HepG2 (cell line): ENCODE data around the gene CABLES2. TPM values are rescaled to one million over a fixed set of nuclear protein-coding genes. Genes with fewer than 3 reads are reported as not detected.

Experiments used
- ATAC-seq: fragments of 200-7000 bp; cut with Tn5 transposase; 3 replicates; pipeline ENCODE4 v1.9.1; 2020; ENCODE audit warnings: mild to moderate bottlenecking, moderate library complexity
- BruUV-seq: library from RNA; stranded (reverse); fragments of 400-500 nt; replicated peaks from 2 replicates; lab custom pipeline; 2021; lab: Mats Ljungman, UMichigan
- CTCF ChIA-PET: fragments of 300-600 bp; formaldehyde crosslinking; extraction: SDS; loops from one replicate; lab custom pipeline; 2021; ENCODE audit warnings: low total read pairs, inconsistent platforms, low intra/inter-chr PET ratio; lab: Yijun Ruan, JAX
- POLR2A ChIA-PET: fragments of 350-600 bp; sonication (Branson Sonifier 250); formaldehyde crosslinking; loops from one replicate; lab custom pipeline; 2020; ENCODE audit warnings: antibody characterized with exemption, inconsistent platforms; lab: Yijun Ruan, JAX
- DNase-seq: peaks from one replicate; pipeline ENCODE4 v3.0.0-alpha.2; 2015; ENCODE audit warnings: low spot score
- FAIRE-seq: peaks from 3 replicates; lab custom pipeline; 2011; peaks lifted over from hg19 to GRCh38; lab: Jason Lieb, UNC
- H2AFZ ChIP-seq: one replicate; pipeline ENCODE4 v1.6.1; 2011; ENCODE audit warnings: low read length, inconsistent platforms
- H3K27ac ChIP-seq: fragments of 300-600 bp; 3 replicates; pipeline ENCODE4 v1.8.0; 2011; ENCODE audit warnings: mixed run types, mild to moderate bottlenecking, mixed read lengths, low read length, inconsistent platforms; ENCODE audit not compliant: insufficient read depth; ENCODE audit errors: extremely low read length
- H3K27me3 ChIP-seq, 2 experiments: fragments of 200-600 bp in 1 of 2; 2 replicates in 1 of 2; 3 replicates in 1 of 2; pipeline versions ENCODE4 v1.6.0 to v1.8.0; 2011; ENCODE audit warnings: low read length in 2 of 2, mild to moderate bottlenecking in 2 of 2, moderate library complexity in 2 of 2, inconsistent platforms in 1 of 2; ENCODE audit not compliant: insufficient read depth in 2 of 2, control insufficient read depth in 1 of 2
- H3K36me3 ChIP-seq, 2 experiments: fragments of 200-600 bp in 1 of 2; replicated peaks in 1 of 2; 2 replicates in 1 of 2; 3 replicates in 1 of 2; pipeline versions ENCODE4 v1.5.1 to v1.8.0; 2011; ENCODE audit warnings: low read length in 2 of 2, inconsistent platforms in 1 of 2; ENCODE audit not compliant: insufficient read depth in 2 of 2, control insufficient read depth in 1 of 2
- H3K4me1 ChIP-seq: 2 replicates; pipeline ENCODE4 v1.5.1; 2012; ENCODE audit warnings: low read length, inconsistent platforms; ENCODE audit not compliant: insufficient read depth
- H3K4me2 ChIP-seq: 2 replicates; pipeline ENCODE4 v1.6.0; 2011; ENCODE audit warnings: low read depth, low read length, inconsistent platforms
- H3K4me3 ChIP-seq, 3 experiments: fragments of 200-600 bp in 1 of 3; sonication (generic), shearing (Covaris generic) in 1 of 3; replicated peaks in 1 of 3; 2 replicates each; pipeline ENCODE4 v1.5.1; 2011 to 2016; ENCODE audit warnings: low read length in 3 of 3, inconsistent platforms in 2 of 3, low read depth in 2 of 3, mild to moderate bottlenecking in 2 of 3, control low read depth in 1 of 3, mixed read lengths in 1 of 3; ENCODE audit not compliant: insufficient read depth in 1 of 3
- H3K79me2 ChIP-seq: one replicate; pipeline ENCODE4 v1.6.1; 2011; ENCODE audit warnings: low read length, inconsistent platforms; ENCODE audit not compliant: insufficient read depth
- H3K9ac ChIP-seq: 2 replicates; pipeline ENCODE4 v1.6.0; 2011; ENCODE audit warnings: mild to moderate bottlenecking, low read depth, low read length, inconsistent platforms; ENCODE audit not compliant: insufficient read depth
- H3K9me3 ChIP-seq: 2 replicates; pipeline ENCODE4 v1.5.1; 2012; ENCODE audit warnings: mild to moderate bottlenecking, low read length
- H4K20me1 ChIP-seq: 2 replicates; pipeline ENCODE4 v1.6.0; 2011; ENCODE audit warnings: inconsistent platforms, mild to moderate bottlenecking, low read length, moderate library complexity; ENCODE audit not compliant: insufficient read depth
- CEBPB ChIP-seq: IDR thresholded peaks from 2 replicates; pipeline ENCODE4 v1.6.1; 2011; ENCODE audit warnings: low read depth, low read length, improper control_type of control experiment, borderline replicate concordance
- DMAP1 ChIP-seq: IDR thresholded peaks from 2 replicates; pipeline ENCODE4 v1.6.1; 2016
- MAFK ChIP-seq, 2 experiments: IDR thresholded peaks in 1 of 2; conservative IDR thresholded peaks in 1 of 2; 2 replicates each; pipeline ENCODE4 v1.6.1; 2011; ENCODE audit warnings: improper control_type of control experiment in 2 of 2, low read length in 2 of 2
- MED8 ChIP-seq: sonication (generic); formaldehyde crosslinking; IDR thresholded peaks from 2 replicates; pipeline ENCODE4 v1.8.1; 2023; ENCODE audit warnings: mild to moderate bottlenecking, missing genetic modification reagents; ENCODE audit not compliant: insufficient replicate concordance
- ZNF333 ChIP-seq: sonication (generic); formaldehyde crosslinking; IDR thresholded peaks from 2 replicates; pipeline ENCODE4 v1.4.0; 2020; ENCODE audit warnings: mild to moderate bottlenecking, missing genetic modification reagents, borderline replicate concordance
- ZNF562 ChIP-seq: sonication (generic); formaldehyde crosslinking; IDR thresholded peaks from 2 replicates; pipeline ENCODE4 v1.8.0; 2022; ENCODE audit warnings: missing genetic modification reagents, borderline replicate concordance
- WGBS: methylation state at CpG from one replicate; pipeline ENCODE4 v1.1.6; 2017; ENCODE audit warnings: low lambda C conversion rate; 5-methylcytosine and 5-hydroxymethylcytosine counted together
- in situ Hi-C: cut with HindIII; loops from 2 replicates; pipeline ENCODE4 v1.10.0; 2017; ENCODE audit warnings: low pct_unique_long_range_greater_than_20kb; ENCODE audit not compliant: extremely low pct_ligation_motif_present
- intact Hi-C: fragments of 100-400 bp; cut with micrococcal nuclease; formaldehyde crosslinking; loops from one replicate; pipeline ENCODE4 v1.10.0; 2022; ENCODE audit not compliant: unreplicated experiment
- polyA plus RNA-seq, 8 experiments: library from polyadenylated mRNA; depleted of rRNA in 3 of 8; stranded (reverse) in 7 of 8; unstranded in 1 of 8; fragments of >200 nt; fragmentation: Illumina TruSeq in 4 of 8; extraction: Trizol in 4 of 8; gene quantifications; 2 replicates each; pipeline versions ENCODE4 v1.2.1 to v1.2.3, GENCODE V29; 2011 to 2016; ENCODE audit warnings: low read depth in 4 of 8, missing spikeins in 1 of 8, mixed read lengths in 1 of 8; ENCODE audit not compliant: insufficient read depth in 1 of 8
- total RNA-seq, 5 experiments: library from RNA; depleted of rRNA; stranded (reverse); fragments of >200 nt; fragmentation: Illumina TruSeq; extraction: Trizol; gene quantifications; 2 replicates each; pipeline ENCODE4 v1.2.3, GENCODE V29; 2016; ENCODE audit warnings: low read depth in 1 of 5
- TF ChIP-seq, protein P1 (sequence below): sonication (generic); formaldehyde crosslinking; IDR thresholded peaks from 2 replicates; pipeline ENCODE4 v1.8.1; 2022; ENCODE audit warnings: low read depth, mild to moderate bottlenecking, missing genetic modification reagents
- TF ChIP-seq, protein P2 (sequence below): sonication (generic); formaldehyde crosslinking; IDR thresholded peaks from 2 replicates; pipeline ENCODE4 v1.5.0; 2020; ENCODE audit warnings: mild to moderate bottlenecking, low read depth, missing genetic modification reagents, borderline replicate concordance

Gene CABLES2
- total and polyA plus RNA-seq, 2 of the 13 experiments (the other 11 are each of a cell fraction or from before 2014, with no cell fraction given): 5.2 to 9.7 TPM

DNA sequence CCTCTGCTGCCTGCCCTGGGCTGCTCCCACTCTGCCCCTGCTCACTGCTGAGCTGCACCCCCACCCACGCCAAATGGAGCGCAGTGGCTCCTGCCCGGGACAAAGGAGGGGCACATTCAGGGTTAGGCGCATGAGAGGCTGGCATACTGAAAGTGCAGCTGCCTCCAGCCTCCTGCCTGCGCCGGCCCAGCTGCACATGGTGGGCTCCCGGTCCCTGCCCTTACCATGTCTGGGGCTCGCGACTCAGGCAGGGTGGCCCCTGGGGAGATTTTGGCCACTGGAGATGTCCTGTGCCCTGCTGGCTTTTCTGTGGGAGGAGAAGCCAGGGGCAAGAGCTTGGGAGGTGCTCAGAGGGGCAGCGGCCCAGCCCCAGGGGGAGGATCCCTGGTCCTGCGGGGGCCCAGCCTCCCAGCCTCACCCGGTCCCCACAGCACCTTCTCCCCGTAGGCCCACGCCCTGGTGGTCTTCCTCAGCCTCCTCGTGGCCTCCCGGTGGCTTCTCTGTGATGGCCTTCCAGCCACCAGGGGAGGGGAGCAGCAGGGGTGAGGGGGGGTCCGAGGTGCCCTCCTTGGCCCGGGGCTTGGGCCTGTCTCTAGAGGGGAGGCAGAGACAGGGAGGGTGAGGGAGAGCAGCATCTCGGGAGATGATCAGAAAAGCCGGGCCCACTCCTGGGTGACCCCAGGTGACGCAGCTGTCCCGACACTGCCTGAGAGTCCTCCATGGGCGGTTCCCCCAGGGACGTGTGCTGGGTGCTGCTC, 8.4 kb upstream of the CABLES2 start:
- H2AFZ ChIP-seq: no peak overlapping the region
- FAIRE-seq (no peak), DNase-seq (no peak), ATAC-seq (no peak)
- no peak overlapping the region for H3K4me3 ChIP-seq
- H3K4me1 ChIP-seq: peaks cover 32% of the 10 kb centered on the region
- no TSS peak for BruUV-seq
- no peak overlapping the region for H3K9ac ChIP-seq
- intact Hi-C loops: no loop called here
- 53% methylated on average over 23 of the region's 24 CpGs for WGBS
- H3K79me2 ChIP-seq: no peaks in the 10 kb centered on the region
- H3K4me2 ChIP-seq: no peak overlapping the region
- H3K27me3 ChIP-seq: peaks cover 19 to 61% of the 10 kb centered on the region in 2 experiments; a peak in 4 of 5 replicates
- POLR2A ChIA-PET: no interaction called here
- H4K20me1 ChIP-seq: no peaks in the 10 kb centered on the region
- no peaks in the 10 kb centered on the region for H3K9me3 ChIP-seq
- TF ChIP-seq MAFK (conservative IDR thresholded peaks at IDR 0.05 in 1 of 2, IDR thresholded peaks at IDR 0.05 in 1 of 2; ENCODE audit: low read length in 2 of 2) (no peak), MED8 (CRISPR knock-in tag) (no peak), DMAP1 (CRISPR knock-in tag) (no peak), ZNF333 (CRISPR knock-in tag) (no peak), CEBPB (no peak), ZNF562 (CRISPR knock-in tag) (no peak)
- TF ChIP-seq, protein P1, sequence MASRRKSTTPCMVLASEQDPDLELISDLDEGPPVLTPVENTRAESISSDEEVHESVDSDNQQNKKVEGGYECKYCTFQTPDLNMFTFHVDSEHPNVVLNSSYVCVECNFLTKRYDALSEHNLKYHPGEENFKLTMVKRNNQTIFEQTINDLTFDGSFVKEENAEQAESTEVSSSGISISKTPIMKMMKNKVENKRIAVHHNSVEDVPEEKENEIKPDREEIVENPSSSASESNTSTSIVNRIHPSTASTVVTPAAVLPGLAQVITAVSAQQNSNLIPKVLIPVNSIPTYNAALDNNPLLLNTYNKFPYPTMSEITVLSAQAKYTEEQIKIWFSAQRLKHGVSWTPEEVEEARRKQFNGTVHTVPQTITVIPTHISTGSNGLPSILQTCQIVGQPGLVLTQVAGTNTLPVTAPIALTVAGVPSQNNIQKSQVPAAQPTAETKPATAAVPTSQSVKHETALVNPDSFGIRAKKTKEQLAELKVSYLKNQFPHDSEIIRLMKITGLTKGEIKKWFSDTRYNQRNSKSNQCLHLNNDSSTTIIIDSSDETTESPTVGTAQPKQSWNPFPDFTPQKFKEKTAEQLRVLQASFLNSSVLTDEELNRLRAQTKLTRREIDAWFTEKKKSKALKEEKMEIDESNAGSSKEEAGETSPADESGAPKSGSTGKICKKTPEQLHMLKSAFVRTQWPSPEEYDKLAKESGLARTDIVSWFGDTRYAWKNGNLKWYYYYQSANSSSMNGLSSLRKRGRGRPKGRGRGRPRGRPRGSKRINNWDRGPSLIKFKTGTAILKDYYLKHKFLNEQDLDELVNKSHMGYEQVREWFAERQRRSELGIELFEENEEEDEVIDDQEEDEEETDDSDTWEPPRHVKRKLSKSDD: no peak
- TF ChIP-seq, protein P2, sequence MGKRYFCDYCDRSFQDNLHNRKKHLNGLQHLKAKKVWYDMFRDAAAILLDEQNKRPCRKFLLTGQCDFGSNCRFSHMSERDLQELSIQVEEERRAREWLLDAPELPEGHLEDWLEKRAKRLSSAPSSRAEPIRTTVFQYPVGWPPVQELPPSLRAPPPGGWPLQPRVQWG: no peak
- in situ Hi-C loops: no loop called here
- H3K27ac ChIP-seq: no peak overlapping the region
- H3K36me3 ChIP-seq: no peaks in the 10 kb centered on the region
- CTCF ChIA-PET: no interaction called here
